ENCODE results near the gene RBM42.
A peak's percentile ranks its signal among the peaks of the same experiment; 100 is the strongest.
"Not testable (repeated sequence)": the region's sequence is repeated elsewhere in the genome, so short reads cannot be mapped to it uniquely, and the experiment has no call there.

Gene RBM42

GRCh38 chr19:35622750-35623149 lies 6.1 kb upstream of the RBM42 start:
- no peak for DNase-seq

GRCh38 chr19:35623327-35624010 lies 5.4 kb upstream of the RBM42 start:
- no peak for DNase-seq

GRCh38 chr19:35628264-35628564 lies 622 bp upstream of the RBM42 start:
- DNase-seq: no peak

- DNase-seq: no peak
Measured at GRCh38 chr19:35629332-35629633, 447 bp downstream of the RBM42 start.

GRCh38 chr19:35633727-35634440 lies 5.0 kb downstream of the RBM42 start:
- no peak for DNase-seq

- DNase-seq: no peak
Measured at GRCh38 chr19:35636651-35637050, 7.8 kb downstream of the RBM42 start.

- DNase-seq: no peak
Measured at GRCh38 chr19:35637165-35637564, 8.3 kb downstream of the RBM42 start.

GRCh38 chr19:35639321-35639639 lies 10.4 kb downstream of the RBM42 start:
- no peak for DNase-seq

- DNase-seq: no peak
Measured at GRCh38 chr19:35639863-35640262, 11.0 kb downstream of the RBM42 start.

- DNase-seq: no peak
Measured at GRCh38 chr19:35641515-35642151, 12.8 kb downstream of the RBM42 start, which contains the start of gene ETV2. Gene ETV2 (plus strand): TSS chr19:35641745. CDS start chr19:35642461, 716 bp downstream.

GRCh38 chr19:35642312-35642711 lies 13.5 kb downstream of the RBM42 start:
- no peak for DNase-seq

- DNase-seq: no peak
Measured at GRCh38 chr19:35642798-35643254, 14.0 kb downstream of the RBM42 start.

GRCh38 chr19:35643255-35644205 lies 14.7 kb downstream of the RBM42 start:
- DNase-seq: peak; percentile 41

- peak; percentile 82 for DNase-seq
Measured at GRCh38 chr19:35644206-35644986, 15.6 kb downstream of the RBM42 start.

- peak; percentile 13 for DNase-seq
Measured at GRCh38 chr19:35644987-35645679, 16.3 kb downstream of the RBM42 start.

GRCh38 chr19:35645680-35646511 lies 17.1 kb downstream of the RBM42 start:
- DNase-seq: no peak

- peak; percentile 96 for DNase-seq
Measured at GRCh38 chr19:35648017-35648961, 19.5 kb downstream of the RBM42 start, which contains the start of gene COX6B1. Gene COX6B1 (plus strand): TSS chr19:35648323. CDS start chr19:35651244, 2,921 bp downstream.

- no peak for DNase-seq
Measured at GRCh38 chr19:35650581-35650980, 21.7 kb downstream of the RBM42 start.

GRCh38 chr19:35654828-35655227 lies 26.0 kb downstream of the RBM42 start:
- DNase-seq: not testable (repeated sequence)

Data from NCI-H1436 treated with DMSO at 0.1 percent for 48 hours (cell line).